ENCODE measurements around the gene DHCR24.

GRCh38 chr1:54845772-54846171 is 41.2 kb downstream of the DHCR24 start:
- TF ChIP-seq CTCF (conservative IDR thresholded peaks at IDR 0.05 in 1 of 2, IDR thresholded peaks at IDR 0.05 in 1 of 2; ENCODE audit: extremely low read depth in 1 of 2, insufficient read depth in 1 of 2, low read depth in 1 of 2, low read length in 2 of 2) (no peak), EZH2 (IDR thresholded peaks at IDR 0.05; ENCODE audit: borderline replicate concordance, low read length) (no peak)

Data from mammary epithelial cell (primary cell).